Hepatocyte (in vitro differentiated cells): Measurements from ENCODE around the gene TCEA3. TPM values are rescaled to one million over a fixed set of nuclear protein-coding genes. Genes with fewer than 3 reads are reported as not detected.

Source experiments
- DNase-seq: peaks from one replicate; pipeline ENCODE4 v3.0.0-alpha.2; 2016; ENCODE audit warnings: low spot score
- H2AFZ ChIP-seq: fragments of 200-600 bp; sonication (generic); 2 replicates; pipeline ENCODE4 v1.6.0; 2016; ENCODE audit warnings: antibody characterized with exemption, mild to moderate bottlenecking
- H3K27ac ChIP-seq: fragments of 200-600 bp; sonication (generic); 2 replicates; pipeline ENCODE4 v1.5.1; 2016; ENCODE audit warnings: mild to moderate bottlenecking
- H3K27me3 ChIP-seq: fragments of 200-600 bp; sonication (generic); 2 replicates; pipeline ENCODE4 v1.6.1; 2016
- H3K36me3 ChIP-seq: fragments of 200-600 bp; sonication (generic); replicated peaks from 2 replicates; pipeline ENCODE4 v1.5.1; 2016; ENCODE audit warnings: low read depth; ENCODE audit not compliant: insufficient read depth
- H3K4me1 ChIP-seq: fragments of 200-600 bp; sonication (generic); 2 replicates; pipeline ENCODE4 v1.5.1; 2016; ENCODE audit warnings: mild to moderate bottlenecking, moderate library complexity; ENCODE audit not compliant: insufficient read depth
- H3K4me2 ChIP-seq: fragments of 200-600 bp; sonication (generic); 2 replicates; pipeline ENCODE4 v1.6.0; 2016
- H3K4me3 ChIP-seq: fragments of 200-600 bp; sonication (generic); 2 replicates; pipeline ENCODE4 v1.5.1; 2016; ENCODE audit warnings: mild to moderate bottlenecking
- H3K79me2 ChIP-seq: fragments of 200-600 bp; sonication (generic); 2 replicates; pipeline ENCODE4 v1.6.0; 2017; ENCODE audit warnings: mild to moderate bottlenecking
- H3K9me2 ChIP-seq: fragments of 200-600 bp; sonication (generic); replicated peaks from 2 replicates; pipeline ENCODE4 v1.6.0; 2017; ENCODE audit warnings: mild to moderate bottlenecking; ENCODE audit not compliant: insufficient read depth
- H3K9me3 ChIP-seq: fragments of 200-600 bp; sonication (generic); 2 replicates; pipeline ENCODE4 v1.5.1; 2016; ENCODE audit warnings: low read depth, mild to moderate bottlenecking
- H4K20me1 ChIP-seq: fragments of 200-600 bp; sonication (generic); 2 replicates; pipeline ENCODE4 v1.6.0; 2016; ENCODE audit warnings: mild to moderate bottlenecking; ENCODE audit not compliant: insufficient read depth, poor library complexity, severe bottlenecking
- CTCF ChIP-seq: fragments of 200-600 bp; sonication (generic); IDR thresholded peaks from 2 replicates; pipeline ENCODE4 v1.5.1; 2016; ENCODE audit warnings: antibody characterized with exemption, mild to moderate bottlenecking; ENCODE audit not compliant: poor library complexity
- EZH2 ChIP-seq: fragments of 200-600 bp; sonication (generic); IDR thresholded peaks from 2 replicates; pipeline ENCODE4 v1.6.1; 2016; ENCODE audit warnings: antibody characterized with exemption, mild to moderate bottlenecking, borderline replicate concordance
- EZH2phosphoT487 ChIP-seq: fragments of 200-600 bp; sonication (generic); IDR thresholded peaks from one replicate; pipeline ENCODE4 v1.6.1; 2018; ENCODE audit warnings: antibody characterized with exemption, mild to moderate bottlenecking, low read depth, moderate library complexity; ENCODE audit not compliant: unreplicated experiment, severe bottlenecking
- WGBS: methylation state at CpG from one replicate; pipeline ENCODE4 v1.1.6; 2016; ENCODE audit warnings: low lambda C conversion rate; ENCODE audit errors: missing lambda C conversion rate; 5-methylcytosine and 5-hydroxymethylcytosine counted together
- polyA plus RNA-seq: library from polyadenylated mRNA; unstranded; fragments of >200 nt; fragmentation: Nextera tagmentation; extraction: Ambion mirVana; gene quantifications from 2 replicates; pipeline ENCODE4 v1.2.1, GENCODE V29; 2016
- total RNA-seq: library from RNA; depleted of rRNA; stranded (reverse); fragments of >200 nt; gene quantifications from 2 replicates; pipeline ENCODE4 v1.2.3, GENCODE V29; 2014

The TCEA3 gene
- total and polyA plus RNA-seq, 2 experiments from 2014 or later = 30.2 to 31.2 TPM

DNA sequence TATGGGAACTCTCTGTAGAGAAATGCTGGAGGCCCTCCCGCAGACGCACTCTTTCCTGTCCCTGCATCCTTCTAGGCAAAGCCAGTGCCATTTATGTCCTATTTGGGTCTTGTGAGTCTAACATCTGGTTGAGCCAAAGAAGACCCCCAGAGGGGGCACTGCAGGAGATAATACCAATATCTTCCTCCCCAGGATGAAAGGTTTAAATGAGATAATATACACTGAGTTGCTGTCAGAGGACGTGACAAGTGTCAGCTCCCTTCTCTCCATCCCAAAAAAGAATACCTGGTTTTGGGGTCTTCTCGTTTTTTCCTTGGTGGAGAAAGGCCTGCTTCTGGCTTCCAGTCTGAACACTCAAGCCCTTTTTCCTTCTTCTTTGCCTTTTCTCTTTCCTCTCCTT lies 7.6 kb downstream of the TCEA3 start:
- Histone ChIP-seq H3K36me3 (no peaks in the 10 kb centered on the region), H3K27ac (no peak overlapping the region), H4K20me1 (no peaks in the 10 kb centered on the region), H2AFZ (no peak overlapping the region), H3K4me1 (peaks cover 24% of the 10 kb centered on the region), H3K4me3 (no peak overlapping the region), H3K79me2 (peaks cover 22% of the 10 kb centered on the region), H3K4me2 (no peak overlapping the region), H3K9me2 (no peaks in the 10 kb centered on the region), H3K27me3 (no peaks in the 10 kb centered on the region), H3K9me3 (no peaks in the 10 kb centered on the region)
- no peak for DNase-seq
- 86% methylated on average over 4 of the region's 4 CpGs for WGBS
- TF ChIP-seq EZH2 (no peak), CTCF (no peak), EZH2phosphoT487 (no peak)

GRCh38 chr1:23408797-23409290 lies 15.7 kb downstream of the TCEA3 start:
- H3K36me3 ChIP-seq = no peaks in the 10 kb centered on the region
- H3K79me2 ChIP-seq = no peaks in the 10 kb centered on the region
- no peak overlapping the region for H2AFZ ChIP-seq
- H4K20me1 ChIP-seq = no peaks in the 10 kb centered on the region
- H3K27me3 ChIP-seq = no peaks in the 10 kb centered on the region
- H3K4me1 ChIP-seq = peaks cover 16% of the 10 kb centered on the region
- H3K4me2 ChIP-seq = no peak overlapping the region
- no peak for DNase-seq
- TF ChIP-seq EZH2 = no peak
- no peak for TF ChIP-seq CTCF
- no peak for TF ChIP-seq EZH2phosphoT487
- no peaks in the 10 kb centered on the region for H3K9me3 ChIP-seq
- no peak overlapping the region for H3K27ac ChIP-seq
- WGBS = 84% methylated on average over 7 of the region's 7 CpGs
- H3K9me2 ChIP-seq = no peaks in the 10 kb centered on the region
- no peak overlapping the region for H3K4me3 ChIP-seq

- TF ChIP-seq CTCF = no peak
- no peak for TF ChIP-seq EZH2
- WGBS = 93% methylated on average over 8 of the region's 8 CpGs
- Histone ChIP-seq H3K4me1 (peaks cover 27% of the 10 kb centered on the region), H3K27me3 (no peaks in the 10 kb centered on the region), H4K20me1 (no peaks in the 10 kb centered on the region), H3K9me3 (no peaks in the 10 kb centered on the region), H3K27ac (no peak overlapping the region), H2AFZ (no peak overlapping the region), H3K4me2 (no peak overlapping the region), H3K36me3 (no peaks in the 10 kb centered on the region), H3K4me3 (no peak overlapping the region), H3K9me2 (no peaks in the 10 kb centered on the region), H3K79me2 (no peaks in the 10 kb centered on the region)
- no peak for DNase-seq
Measured at GRCh38 chr1:23407016-23407630, 17.4 kb downstream of the TCEA3 start.

GRCh38 chr1:23405946-23406345 lies 18.6 kb downstream of the TCEA3 start:
- no peak overlapping the region for H3K27ac ChIP-seq
- H3K27me3 ChIP-seq = no peaks in the 10 kb centered on the region
- H3K9me2 ChIP-seq = no peaks in the 10 kb centered on the region
- H3K4me3 ChIP-seq = no peak overlapping the region
- H4K20me1 ChIP-seq = no peaks in the 10 kb centered on the region
- TF ChIP-seq EZH2phosphoT487 (no peak), EZH2 (no peak), CTCF (no peak)
- no peak overlapping the region for H3K4me2 ChIP-seq
- H3K79me2 ChIP-seq = no peaks in the 10 kb centered on the region
- no peak for DNase-seq
- WGBS = 87% methylated on average over 3 of the region's 3 CpGs
- no peaks in the 10 kb centered on the region for H3K9me3 ChIP-seq
- no peak overlapping the region for H2AFZ ChIP-seq
- H3K4me1 ChIP-seq = peaks cover 18% of the 10 kb centered on the region
- no peaks in the 10 kb centered on the region for H3K36me3 ChIP-seq
